GM21447 (cell line): Measurements from ENCODE around the gene UROD.
"Not testable (repeated sequence)": the region's sequence is repeated elsewhere in the genome, so short reads cannot be mapped to it uniquely, and the experiment has no call there.

Experiments
- ATAC-seq: cut with Tn5 transposase; IDR thresholded peaks from one replicate; pipeline ENCODE4 v1.9.1; 2021; ENCODE audit not compliant: unreplicated experiment

The UROD gene

DNA sequence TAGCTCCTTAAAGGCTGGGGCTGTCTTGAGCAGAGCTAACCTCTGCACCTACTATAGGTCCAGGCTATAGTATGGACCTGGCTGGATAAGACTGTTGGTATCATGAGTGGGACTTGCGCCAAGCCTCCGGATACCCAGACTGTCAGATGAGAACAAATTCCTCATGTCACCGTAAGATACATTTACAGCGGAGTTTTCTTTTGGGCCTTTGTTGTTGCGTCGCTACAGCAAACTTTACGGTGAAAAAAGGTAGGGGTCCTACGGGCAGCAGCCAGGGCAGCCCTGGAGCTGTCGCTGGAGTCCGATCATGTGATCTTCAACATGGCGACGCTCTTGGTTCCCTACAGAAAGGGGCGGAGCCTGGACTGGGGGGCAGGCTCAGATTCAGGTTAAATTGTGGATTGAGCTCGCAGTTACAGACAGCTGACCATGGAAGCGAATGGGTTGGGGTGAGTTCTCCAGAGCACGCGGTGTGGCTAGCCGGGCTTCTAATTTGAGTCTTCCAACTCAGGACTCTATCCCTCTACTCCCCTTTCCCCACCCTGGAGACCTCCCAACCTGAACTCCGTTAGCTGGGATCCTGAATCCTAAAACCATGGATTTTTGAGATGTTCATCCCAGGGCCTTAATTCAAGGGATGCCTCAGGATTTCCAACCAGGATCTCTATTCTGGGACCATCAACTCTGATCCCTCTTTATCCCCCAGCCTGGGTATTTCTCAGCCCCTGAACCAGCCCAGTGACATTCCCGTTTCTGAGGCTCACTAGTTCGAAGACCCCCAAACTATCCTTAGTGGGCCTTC is at the start of gene UROD:
Gene UROD, plus strand, starts transcription at position 418 of the 802 bp plus-strand sequence. Its CDS starts 12 bp downstream, at position 430.
- ATAC-seq = peak; percentile 68

DNA sequence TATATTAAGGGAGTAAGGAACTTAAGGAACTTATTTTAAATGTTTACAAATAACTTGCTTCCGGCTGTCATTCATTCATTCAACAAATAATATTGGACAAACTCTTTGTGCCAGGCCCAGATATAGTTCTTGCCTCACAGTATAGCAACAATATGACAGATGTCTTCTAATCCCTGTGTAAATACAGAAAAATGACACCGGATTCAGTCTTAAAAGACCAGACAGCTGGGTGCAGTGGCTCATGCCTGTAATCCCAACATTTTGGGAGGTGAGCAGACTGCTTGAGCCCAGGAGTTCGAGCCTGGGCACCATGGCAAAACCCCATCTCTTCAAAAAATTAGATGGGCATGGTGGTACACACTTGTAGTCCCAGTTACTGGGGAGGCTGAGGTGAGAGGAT is 49.3 kb upstream of the UROD start:
- ATAC-seq = no peak

DNA sequence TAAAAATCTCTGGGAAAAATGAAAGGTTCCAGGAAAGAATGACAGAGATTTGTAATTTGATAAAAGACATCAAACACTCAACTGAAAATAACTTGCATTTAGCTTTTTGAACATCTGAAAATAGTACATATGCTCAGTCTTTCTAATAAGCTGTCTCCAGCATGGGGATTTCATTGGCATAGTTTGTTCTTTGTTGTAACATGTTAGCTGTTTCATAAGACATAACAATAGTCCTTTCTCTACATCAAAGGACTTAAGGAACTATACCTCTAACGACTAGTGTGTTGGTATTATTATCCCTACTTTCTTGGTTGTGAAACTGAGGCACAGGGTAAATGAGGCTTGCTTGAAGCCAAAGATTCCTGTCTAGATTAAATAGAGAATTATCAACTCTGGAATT is 47.7 kb upstream of the UROD start:
- no peak for ATAC-seq

DNA sequence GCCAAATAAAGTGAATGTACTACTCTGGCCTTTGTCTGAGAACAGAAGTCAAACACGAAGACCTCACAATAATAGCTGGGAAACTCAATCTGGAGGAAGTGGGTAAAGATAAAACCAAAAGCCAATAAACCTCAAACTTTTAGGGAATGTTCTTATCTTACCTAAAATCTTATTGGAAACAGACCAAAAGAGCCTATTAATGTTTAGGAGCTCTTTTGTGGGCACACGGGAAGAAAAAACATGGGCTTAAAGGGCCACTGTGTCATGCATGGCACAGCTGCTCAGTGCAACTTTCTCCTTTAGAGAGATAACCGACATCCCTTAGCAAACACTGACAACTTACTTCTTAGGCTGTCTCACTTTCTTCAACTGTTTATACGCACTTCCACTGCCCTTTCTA is 41.7 kb upstream of the UROD start:
- no peak for ATAC-seq

DNA sequence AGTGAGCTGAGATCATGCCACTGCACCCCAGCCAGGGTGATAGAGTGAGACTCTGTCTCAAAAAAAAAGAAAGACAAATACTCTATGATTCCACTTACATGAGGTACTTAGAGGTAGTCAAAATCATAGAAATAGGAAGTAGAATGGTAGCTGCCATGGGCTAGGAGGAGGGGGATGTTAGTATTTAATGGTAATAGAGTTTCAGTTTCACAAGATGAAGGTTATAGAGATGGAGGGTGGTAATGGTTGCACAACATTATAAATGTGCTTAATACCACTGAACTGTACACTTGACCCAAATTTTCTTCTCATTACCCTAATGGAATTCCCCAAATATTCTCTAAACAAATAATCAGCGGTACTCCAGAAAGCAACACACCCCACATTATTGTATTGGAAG is 38.4 kb upstream of the UROD start:
- ATAC-seq = no peak

DNA sequence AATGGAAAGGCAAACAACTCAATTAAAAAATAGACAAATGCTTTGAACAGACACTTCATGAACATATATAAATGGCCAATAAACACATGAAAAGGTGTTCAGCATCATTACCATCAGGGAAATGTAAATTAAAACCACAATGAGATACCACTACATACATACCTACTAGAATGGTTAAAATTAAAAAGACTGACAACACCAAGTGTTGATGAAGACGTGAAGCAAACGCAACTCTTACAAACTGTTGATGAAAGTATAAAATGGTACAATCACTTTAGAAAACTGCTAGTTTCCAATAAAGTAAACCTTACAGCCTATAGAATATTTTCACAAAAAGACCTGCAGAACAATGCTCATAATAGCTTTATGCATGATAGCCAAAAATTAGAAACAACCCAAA is 35.8 kb upstream of the UROD start:
- ATAC-seq = no peak

DNA sequence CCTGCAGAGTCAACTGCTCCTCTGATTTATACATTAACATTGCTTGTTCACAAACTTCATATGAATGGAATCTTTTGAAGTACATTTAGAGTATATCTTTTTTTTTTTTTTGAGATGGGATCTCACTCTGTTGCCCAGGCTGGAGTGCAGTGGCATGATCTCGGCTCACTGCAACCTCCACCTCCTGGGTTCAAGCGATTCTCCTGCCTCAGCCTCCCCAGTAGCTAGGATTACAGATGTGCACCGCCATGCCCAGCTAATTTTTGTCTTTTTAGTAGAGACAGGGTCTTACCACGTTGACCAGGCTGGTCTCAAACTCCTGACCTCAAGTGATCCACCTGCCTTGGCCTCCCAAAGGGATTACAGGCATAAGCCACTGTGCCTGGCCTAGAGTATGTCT is 34.7 kb upstream of the UROD start:
- not testable (repeated sequence) for ATAC-seq

DNA sequence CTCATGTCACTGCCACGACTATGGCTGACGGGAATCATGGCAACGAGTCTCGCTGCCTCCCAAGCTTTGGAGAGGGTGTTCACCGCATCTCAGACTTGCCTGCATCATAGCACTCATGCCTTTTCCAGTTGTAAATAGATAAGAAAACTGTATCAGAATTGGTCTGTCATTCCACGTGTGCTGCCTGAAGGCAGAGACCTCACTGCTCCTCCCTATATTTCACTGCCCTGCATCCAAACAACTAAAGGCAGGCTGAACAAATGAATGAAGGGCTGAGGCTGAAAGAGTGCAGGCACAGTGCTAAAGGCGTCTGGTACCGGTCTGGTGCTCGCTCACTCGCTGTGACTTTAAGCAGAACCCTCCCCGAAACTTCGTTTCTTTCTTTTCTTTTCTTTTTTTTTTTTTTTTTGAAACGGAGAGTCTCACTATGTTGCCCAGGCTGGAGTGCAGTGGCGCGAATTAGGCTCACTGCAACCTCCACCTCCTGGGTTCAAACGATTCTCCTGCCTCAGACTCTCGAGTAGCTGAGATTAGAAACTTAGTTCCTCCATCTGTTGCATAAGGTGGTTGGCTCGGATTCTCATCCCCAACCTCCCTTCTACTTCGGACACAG is 26.2 kb upstream of the UROD start:
- peak; percentile 4 for ATAC-seq

DNA sequence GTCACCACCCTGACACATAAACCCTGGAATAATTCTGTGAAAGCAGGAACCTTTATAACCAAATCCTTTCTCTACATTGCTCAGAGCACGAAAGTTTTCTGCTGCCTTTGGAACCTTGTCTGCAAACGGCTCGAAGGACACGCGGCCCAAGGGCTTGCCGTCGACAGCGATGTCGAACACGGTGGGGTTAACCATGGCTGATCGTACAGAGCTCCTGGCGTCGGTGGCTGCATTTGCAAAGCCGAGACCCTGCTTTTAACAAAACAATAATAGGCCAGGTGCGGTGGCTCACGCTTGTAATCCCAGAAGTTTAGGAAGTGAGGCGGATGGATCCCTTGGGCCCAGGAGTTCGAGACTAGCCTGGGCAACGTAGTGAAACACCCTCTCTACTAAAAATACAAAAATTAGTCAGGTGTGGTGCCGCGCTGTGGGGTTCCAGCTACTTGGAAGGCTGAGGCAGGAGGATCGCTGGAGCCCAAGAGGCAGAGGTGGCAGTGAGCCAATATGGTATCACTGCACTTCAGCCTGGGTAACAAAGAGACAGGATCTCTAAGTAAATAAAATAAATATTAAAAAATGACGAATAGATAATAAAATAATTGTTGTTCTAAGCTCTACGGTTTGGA is 23.4 kb upstream of the UROD start:
- no peak for ATAC-seq

DNA sequence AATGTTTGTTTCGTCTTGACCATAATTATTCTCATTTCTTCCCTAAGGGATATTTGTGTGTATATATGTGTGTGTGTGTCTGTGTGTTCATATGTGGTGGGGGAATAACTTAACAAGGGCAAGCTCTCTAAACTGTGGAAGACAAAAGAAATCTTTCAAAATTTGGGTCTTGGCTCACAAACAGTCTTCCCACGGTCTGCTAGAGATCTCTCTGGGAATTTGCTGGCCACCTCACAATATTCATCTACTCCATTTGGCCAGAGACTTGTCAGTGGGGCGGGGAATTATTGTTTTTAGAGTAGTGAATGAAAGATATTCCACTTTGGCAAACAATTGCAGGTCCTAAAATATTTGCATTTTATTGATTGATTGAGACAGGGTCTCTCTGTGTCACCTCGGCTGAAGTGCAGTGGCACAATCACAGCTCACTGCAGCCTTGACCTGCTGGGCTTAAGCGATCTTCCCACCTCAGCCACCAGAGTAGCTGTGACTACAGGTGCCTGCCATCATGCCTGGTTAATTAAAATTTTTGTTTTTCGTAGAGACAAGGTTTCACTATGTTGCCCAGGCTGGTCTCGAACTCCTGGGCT is 17.6 kb upstream of the UROD start:
- no peak for ATAC-seq

DNA sequence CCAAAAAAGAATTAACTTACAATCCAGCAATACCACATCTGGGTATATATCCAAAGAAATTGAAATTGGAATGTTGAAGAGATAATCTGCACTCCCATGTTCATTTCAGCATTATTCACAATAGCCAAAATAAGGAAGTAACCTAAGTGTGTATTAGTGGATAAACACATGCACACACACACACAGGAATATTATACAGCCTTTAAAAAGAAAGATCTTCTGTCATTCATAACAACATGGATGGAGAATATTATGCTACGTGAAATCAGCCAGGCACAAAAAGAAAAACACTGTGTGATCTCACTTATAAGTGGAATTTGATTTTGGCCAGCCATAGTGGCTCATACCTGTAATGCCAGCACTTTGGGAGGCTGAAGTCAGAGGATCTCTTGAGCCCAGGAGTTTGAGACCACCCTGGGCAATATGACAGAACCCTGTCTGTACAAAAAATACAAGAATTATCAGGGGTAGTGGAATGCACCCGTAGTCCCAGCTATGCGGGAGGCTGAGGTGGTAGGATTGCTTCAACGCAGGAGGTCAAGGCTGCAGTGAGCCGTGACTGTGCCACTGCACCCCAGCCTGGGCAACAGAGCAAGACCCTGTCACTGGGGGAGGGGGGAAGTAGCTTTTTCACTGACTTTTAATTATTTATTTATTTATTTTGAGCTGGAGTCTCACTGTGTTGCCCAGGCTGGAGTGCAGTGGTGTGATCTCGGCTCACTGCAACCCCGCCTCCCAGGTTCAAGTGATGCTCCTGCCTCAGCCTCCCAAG is 16.4 kb upstream of the UROD start:
- ATAC-seq = no peak

DNA sequence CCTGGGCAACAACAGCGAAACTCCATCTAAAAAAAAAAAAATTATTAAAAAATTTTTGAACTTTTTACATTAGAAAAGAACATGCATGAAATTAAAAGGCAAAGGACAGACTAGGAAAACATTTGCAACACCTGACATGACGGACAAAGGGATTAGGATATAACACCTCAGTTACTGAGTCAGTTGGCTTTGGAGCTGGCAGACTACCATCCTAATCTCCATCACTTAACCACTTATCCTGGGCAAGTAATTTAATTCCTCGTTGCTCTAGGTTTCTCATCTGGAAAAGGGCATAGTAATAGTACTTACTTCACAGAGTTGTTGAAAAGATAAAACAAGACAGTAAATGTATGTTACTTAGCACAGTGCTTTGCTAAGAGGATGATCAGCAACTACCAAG is 12.8 kb upstream of the UROD start:
- ATAC-seq = no peak

DNA sequence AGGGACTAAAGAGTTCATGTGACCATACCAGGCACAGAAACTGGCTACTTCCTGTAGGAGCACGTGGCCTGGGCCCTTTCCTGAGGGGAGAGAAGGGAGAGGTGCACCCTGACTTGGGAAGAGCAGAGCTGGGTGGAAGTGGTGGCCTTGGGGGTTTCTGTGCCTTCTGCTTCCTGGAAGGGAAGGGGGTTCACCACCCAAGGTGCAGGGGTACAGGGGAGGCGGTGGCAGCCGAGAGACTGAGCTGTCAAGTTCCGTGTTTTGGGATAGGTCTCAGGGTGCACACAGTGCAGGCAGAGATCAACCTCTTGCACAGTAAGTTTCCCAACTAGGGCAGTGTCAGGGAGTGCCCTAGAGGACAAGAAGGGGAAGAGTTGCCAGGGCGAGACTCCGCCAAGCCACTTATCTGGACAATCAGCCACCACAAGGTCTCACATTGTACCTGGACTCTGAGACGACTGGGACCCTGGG is 11.0 kb upstream of the UROD start:
- no peak for ATAC-seq

DNA sequence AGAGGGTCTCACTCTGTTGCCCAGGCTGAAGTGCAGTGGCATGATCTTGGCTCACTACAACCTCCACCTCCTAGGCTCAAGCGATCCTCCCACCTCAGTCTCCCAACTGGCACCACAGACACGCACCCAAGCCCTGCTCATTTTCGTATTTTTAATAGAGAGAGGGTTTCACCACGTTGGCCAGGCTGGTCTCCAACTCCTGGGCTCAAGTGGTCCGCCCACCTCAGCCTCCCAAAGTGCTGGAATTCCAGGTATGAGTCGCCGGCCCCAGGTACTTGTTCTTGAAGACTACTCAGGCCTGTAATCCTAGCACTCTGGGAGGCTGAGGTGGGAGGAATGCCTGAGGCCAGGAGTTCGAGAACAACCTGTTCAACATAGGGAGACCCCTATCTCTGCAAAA is 10.5 kb upstream of the UROD start:
- ATAC-seq = not testable (repeated sequence)

DNA sequence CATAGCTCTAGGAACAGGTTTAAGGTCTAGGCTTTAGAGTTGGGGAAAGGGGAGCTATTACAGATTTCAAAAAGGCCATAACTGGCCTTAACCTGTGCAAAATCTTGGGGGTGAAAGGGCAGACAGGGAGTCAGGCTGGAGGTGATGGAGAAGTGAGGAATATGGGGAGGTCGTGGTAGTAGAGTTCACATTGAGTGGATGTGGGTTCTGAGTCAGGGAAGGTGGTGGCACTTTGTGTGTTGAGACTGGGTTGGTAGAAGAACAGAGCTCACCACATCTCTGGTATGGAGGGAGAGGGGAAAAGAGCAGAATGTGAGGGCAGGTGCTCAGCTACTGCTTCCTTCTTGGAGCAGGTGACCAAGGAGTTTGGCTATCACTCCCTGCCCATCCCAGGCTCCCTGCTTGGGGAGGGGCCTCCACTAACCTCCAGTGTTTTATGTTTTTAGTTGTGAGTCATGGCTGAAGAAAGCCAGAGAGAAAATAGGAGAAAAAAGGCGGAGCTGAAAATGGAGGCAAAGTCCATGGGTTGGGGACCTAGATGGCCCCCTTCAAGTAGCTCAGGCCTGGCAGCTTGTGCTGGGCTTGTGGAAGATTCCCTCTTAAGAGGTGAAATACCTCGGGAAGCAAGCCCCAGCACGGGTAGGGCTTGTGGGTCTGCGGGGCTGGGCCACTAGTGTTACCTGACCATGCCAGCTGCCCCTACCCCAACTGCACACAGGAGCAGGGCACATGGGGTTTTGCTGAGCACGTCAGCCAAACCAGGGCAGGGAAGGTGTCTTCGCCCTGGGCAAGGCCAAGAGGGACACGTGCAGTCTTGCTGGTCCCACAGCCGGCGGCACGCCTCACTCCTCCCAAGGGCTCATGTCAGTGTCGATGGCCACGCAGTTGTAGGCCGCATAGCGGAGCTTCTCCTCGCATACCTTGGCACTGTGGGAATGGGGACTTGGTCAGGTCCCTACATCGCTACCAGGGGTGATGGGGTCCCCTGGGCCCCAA is 9.1 kb upstream of the UROD start:
- ATAC-seq = no peak

DNA sequence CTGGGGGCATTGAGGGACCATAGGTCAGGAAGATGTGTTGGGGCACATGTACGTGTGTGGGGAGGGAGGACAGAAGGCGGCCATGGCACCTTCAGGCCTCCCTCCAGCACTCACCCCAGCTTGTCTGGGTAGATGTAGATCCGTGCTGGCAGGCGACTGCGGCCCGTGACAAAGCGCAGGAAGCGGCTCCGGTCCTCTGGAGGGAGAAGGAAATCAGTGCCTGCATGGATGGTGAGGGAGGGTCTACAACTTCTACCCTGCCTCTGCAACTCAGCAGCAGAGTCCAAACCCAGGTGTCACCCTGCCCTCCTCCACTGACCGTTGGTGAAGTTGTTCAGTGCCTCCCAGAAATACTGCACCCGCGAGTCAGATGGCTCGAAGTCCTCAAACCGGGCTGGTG is 8.3 kb upstream of the UROD start:
- ATAC-seq = no peak

DNA sequence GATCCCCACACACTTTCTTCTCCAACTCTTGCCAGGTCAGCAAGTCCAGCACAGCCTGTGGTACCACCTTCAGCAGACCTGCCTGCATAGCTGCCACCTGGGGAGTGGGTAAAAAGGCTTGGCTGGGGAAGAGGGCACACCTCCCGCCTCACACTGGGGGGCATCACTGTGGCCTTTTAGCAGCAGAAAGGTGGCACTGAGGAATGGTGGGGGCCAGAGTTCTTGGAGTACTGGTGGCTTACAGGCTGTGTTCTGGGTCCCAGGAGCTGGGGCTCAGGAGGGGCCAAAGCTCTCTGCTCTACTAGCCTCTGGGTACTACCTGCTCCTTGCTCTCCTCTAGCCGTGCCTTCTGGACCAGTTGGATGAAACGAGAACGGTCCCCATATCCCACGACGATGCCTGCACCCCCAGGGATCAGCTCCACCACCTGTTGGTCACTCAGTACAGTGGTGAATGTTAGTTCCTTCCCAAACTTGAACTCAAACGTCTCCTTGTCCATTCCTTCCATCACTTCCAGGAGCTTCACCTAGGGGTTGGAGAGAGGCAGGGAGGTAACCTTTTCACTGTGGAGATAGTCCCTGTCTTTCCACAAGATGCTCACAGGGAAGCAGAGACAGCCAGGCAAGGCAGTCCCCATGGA is 7.7 kb upstream of the UROD start:
- no peak for ATAC-seq

DNA sequence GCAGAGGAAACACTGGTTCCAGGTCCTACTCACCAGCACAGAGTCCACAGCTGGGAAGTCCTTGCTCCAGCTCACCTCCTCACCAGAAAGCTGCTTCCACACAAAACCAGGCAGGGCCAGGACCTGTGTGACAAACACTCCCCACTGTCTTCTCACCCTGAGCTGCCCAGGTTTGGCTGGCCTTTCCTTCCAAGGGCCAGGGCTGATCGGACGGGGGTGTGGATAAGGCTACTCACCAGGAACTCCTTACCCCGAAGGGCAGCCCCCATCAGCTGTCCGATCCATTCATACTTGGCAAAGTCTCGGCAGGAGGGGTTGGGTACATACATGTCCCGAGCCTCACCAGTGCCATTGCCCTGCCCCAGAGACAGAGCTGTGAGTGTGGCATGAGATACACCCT is 6.3 kb upstream of the UROD start:
- no peak for ATAC-seq

DNA sequence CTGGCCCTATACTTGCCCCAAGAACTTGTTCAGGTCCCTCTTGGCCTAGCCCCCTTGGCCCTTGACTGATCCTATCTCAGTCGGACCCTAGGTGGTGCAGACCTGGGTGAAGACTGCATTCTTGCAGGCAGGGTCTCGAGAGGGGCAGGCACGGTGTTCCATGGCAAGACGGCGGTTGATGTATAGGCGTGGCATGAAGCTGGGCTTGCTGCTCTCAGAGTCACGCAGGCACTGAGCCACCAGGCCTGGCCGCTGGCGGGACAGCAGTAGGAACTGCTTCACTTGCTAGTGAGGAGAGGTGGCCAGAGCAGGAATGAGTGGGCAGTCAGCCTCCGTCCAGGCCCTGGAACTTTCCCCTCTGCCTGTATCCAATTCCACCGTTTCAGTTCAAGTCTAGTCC is 4.7 kb upstream of the UROD start:
- no peak for ATAC-seq
